ENCODE data around the gene ST6GALNAC2.
"Not testable (repeated sequence)": the region's sequence is repeated elsewhere in the genome, so short reads cannot be mapped to it uniquely, and the experiment has no call there.

ST6GALNAC2 gene

DNA sequence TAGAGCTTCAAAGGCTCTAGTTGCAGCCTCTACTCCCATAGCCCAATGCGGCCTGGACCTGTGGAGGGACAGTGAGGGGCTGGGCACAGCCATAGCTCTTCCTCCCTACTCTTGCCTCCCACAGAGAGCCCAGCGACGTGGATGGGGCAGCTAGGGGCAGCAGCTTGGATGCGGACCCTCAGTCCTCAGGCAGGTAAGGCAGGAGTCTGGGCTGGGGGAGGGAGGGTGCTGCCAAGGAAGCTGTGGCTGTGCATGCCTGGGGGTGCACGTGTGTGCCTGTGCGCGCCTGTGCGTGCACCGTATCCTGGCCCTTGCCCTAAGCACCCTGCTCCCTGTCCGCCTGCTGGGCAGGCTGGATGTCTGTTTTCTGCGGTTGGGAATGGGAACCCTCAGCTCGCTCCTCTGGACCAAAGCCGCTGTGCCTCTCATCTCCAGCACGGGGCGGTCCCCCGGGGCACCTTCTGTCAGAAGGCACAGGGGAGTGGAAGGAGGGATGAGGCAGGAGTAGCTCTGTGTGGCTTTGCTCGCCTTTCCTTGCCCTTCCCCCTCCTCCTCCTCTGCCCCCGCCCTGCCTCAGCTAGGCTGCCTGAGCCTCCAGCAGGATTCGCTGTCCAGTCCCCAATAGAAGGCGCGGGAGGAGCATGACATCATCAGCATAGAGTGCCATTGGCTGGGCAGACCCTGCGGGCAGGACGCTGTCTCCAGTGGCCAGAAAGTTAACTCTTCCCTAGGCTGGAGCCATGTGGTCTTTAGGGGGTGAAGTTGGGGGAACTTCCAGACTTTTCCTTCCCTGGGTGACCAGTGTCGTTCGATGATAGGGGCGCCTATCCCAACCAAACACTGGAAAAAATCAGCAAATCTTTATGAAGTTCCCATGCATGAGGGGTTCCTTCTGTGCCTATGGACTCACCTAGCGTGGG, 45.0 kb downstream of the ST6GALNAC2 start:
- no peak for DNase-seq (ENCODE audit: low read depth in 1 of 2, low spot score in 1 of 2)

DNA sequence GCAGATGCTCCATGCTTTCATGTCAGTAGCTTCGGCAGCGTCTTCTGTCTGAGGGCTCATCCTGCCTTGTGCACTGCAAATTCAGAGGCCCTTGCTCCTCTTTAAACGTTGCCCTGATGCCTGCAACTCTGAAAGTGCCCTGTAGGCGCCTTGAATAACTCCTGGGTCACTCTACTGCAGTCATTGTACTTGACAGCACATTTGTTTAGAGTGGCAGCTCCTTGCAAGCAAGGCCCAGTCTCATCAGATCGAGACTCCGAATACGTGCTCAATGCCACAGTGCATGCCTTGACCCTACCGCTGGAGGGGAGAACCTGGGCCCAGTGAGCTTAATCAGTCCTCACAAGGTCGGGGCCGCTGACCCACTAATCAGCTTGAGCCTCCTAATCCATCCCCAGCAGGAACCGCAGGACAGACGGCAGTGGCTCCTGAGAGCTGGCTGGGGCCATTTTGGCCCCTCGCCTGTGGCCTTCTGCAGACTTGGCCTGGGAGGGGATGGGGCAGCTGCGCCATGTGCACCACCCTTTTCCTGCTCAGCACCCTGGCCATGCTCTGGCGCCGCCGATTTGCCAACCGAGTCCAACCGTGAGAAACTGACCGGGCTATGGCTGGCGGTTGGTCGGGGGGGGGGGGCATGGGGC, 45.9 kb downstream of the ST6GALNAC2 start, which contains the start of gene PRCD:
Gene PRCD (plus strand): TSS at position 414 of the 641 bp plus-strand sequence. CDS start 98 bp downstream, at position 512.
- DNase-seq (ENCODE audit: low read depth in 1 of 2, low spot score in 1 of 2) = no peak

GRCh38 chr17:76538941-76539570, 46.6 kb downstream of the ST6GALNAC2 start:
- no peak for DNase-seq (ENCODE audit: low read depth in 1 of 2, low spot score in 1 of 2)

DNA sequence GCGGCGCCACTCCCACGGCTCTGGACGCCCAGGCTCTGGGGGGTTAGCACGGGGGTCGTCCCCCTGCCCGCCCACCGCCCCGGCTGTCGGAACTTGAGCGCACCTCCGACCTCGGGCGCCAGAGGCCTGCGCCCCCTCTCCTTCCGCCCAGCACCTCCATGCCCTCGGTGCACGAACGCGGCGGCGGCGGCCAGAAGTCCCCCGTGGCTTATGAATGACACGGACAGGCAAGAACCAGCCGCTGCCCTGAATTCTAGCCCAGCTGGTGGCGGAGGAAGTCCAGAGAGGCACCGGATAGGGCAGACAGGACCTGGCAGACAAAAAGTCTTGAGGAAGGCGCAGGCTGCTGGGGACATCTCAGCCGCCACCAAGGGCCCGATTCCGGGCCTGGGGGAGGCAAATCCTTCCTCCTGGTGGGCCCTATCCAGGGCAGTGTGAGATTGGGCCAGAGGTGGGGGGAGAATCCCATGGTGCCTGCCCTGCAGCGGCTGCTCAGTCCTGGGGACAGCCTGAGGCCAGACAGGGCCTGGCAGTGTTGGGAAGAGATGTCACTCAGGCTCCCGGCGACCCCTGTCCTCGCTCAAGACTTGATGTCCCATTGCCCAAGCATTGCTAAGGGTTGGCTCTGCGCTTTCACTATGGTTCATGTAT, 47.3 kb downstream of the ST6GALNAC2 start:
- DNase-seq (ENCODE audit: low read depth in 1 of 2, low spot score in 1 of 2) = no peak

DNA sequence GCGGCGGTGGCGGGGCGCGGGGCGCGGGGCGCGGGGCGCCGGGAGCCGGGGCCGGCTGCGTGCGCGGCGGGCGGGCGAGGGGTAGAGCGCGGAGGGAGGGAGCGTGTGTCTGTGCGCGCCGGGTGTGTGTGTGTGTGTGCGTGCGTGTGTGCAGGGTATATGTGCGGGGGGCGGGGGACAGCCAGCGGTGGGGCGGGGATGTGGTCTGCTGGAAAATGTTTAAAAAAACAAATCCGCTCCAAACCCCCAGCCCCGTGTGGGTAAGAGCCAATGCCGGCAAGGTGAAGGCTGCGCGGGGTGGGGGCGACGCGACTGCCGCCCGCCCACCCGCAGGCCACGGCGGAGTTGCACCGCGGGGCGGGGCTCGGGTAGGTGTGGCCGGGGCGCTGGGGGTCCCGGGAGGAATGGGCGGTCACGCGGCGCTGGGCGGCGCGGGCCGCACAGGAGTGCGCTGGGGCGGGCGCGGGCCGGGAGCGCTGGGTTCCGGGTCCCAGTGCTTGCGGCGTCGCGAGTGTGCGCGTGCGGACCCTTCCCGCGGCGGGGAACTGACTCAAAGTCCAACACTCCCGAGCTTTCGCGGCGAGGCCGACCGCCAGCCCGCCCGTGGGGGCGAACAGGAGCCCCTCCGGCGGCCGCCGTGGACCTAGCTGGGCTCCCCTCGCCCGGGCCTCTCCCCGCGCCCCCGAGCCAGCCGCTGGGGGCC, 47.9 kb downstream of the ST6GALNAC2 start, which contains the start of gene CYGB:
Gene CYGB (minus strand): TSS at position 132 of the 703 bp plus-strand sequence. CDS start 167 bp downstream, outside the sequence.
- DNase-seq (ENCODE audit: low read depth in 1 of 2, low spot score in 1 of 2) = no peak

DNA sequence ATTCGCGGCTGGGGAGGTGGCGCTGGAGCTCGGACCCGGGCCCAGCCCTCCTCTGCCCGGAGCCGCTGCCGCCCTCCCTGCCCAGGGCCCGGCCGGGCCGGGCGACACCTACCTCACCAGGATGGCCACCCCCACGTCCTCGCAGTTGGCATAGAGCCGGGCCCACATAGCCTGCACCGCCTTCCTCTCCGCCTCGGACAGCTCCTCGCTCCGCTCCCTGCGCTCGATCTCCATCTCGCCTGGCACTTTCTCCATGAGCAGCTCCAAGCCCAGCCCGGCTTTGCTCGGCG, 48.4 kb downstream of the ST6GALNAC2 start:
- DNase-seq (ENCODE audit: low read depth in 1 of 2, low spot score in 1 of 2) = no peak

GRCh38 chr17:76536511-76537287, 49.0 kb downstream of the ST6GALNAC2 start:
- DNase-seq (ENCODE audit: low read depth in 1 of 2, low spot score in 1 of 2) = no peak

GRCh38 chr17:76535788-76536510, 49.7 kb downstream of the ST6GALNAC2 start:
- no peak for DNase-seq (ENCODE audit: low read depth in 1 of 2, low spot score in 1 of 2)

DNA sequence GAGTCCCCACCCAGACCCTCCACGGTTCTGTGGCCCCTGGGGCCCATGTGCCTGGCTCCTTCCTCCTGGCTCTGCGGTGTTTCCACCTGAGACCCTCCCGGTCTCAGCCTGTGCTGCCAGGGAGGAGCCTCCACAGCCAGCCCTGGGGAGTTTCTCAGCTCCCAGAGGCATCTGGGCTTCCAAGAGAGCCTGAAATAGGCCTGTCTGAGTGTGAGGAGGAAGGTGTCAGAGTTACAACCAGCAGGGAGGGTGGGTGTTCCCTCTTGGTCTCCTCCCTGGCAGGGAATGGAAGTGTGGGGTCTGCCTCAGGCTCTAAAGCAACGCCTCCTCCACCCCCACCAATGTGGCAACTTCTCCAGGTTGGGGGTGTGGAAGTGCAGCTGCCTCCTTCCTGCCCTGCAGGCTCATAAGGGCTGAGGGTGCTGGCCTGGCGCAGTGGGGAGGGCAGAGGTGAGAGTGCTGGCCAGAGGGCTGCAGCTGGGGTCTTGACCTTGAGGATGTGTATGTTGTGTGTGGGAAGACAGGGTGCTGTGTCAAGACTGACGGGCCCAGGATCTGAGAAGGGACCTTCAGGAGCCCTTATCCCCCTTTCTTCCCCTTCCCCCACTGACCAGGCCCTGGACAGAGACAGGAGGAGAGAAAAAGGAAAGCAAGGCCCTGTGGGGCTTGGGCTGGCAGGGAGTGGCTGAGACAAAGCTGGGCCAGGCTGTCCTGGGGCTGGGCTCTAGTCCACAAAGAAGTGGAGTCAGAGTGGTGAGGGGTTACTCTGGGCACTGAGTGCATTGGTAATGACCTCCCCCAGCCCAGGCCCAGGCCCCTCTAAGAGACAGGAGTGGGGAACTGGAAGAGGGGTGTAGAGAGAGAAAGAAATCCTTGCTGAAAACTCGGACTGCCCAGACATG, 50.6 kb downstream of the ST6GALNAC2 start:
- no peak for DNase-seq (ENCODE audit: low read depth in 1 of 2, low spot score in 1 of 2)

DNA sequence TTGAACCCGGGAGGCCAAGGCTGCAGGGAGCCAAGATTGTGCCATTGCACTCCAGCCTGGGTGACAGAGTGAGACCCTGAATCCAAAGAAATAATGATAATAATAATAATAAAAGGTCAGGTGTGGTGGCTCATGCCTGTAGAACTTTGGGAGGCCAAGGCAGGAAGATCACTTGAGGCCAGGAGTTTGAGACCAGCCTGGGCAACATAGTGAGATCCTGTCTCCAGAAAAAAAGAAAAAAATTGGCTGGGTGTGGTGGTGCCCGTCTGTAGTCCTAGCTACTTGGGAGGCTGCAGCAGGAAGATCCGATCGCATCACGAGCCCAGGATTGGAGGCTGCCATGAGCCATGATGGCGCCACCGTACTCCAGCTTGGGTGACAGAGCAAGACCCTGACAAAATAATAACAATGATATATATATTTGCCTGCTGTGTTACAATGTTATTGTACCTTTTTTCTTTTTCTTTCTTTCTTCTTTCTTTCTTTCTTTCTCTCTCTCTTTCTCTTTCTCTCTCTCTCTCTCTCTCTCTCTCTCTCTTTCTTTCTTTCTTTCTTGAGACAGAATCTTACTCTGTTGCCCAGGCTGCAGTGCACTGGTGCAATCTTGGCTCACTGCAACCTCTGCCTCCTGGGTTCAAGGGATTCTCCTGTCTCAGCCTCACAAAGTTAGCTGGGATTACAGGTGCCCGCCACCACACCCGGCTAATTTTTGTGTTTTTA, 51.9 kb downstream of the ST6GALNAC2 start:
- not testable (repeated sequence) for DNase-seq (ENCODE audit: low read depth in 1 of 2, low spot score in 1 of 2)

DNA sequence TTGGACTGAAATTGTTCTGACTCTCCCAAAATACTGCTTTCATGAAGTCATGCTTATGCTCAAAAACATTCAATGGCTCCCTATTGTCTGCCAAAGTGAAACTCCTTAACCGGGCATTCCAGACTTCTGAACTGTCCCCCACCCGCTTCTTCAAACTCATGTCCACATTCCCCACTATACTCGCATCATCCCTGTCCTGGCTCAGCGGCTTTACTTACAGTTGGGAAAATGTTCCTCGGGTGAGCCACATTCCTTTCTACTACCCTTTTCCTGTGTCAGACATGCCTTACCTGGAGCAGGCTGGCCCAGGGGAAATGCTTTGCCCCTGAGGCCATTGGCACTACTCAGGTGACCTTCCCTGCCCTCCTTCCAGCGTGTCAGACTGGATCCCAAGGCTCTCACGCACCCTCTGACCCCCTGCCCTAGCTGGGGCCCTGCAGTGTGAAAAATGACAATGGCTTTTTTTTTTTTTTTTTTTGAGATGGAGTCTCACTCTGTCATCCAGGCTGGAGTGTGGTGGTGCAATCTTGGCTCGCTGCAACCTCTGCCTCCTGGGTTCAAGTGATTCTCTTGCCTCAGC, 53.5 kb downstream of the ST6GALNAC2 start:
- DNase-seq (ENCODE audit: low read depth in 1 of 2, low spot score in 1 of 2) = no peak

GRCh38 chr17:76531486-76532038, 54.1 kb downstream of the ST6GALNAC2 start:
- DNase-seq (ENCODE audit: low read depth in 1 of 2, low spot score in 1 of 2) = no peak

DNA sequence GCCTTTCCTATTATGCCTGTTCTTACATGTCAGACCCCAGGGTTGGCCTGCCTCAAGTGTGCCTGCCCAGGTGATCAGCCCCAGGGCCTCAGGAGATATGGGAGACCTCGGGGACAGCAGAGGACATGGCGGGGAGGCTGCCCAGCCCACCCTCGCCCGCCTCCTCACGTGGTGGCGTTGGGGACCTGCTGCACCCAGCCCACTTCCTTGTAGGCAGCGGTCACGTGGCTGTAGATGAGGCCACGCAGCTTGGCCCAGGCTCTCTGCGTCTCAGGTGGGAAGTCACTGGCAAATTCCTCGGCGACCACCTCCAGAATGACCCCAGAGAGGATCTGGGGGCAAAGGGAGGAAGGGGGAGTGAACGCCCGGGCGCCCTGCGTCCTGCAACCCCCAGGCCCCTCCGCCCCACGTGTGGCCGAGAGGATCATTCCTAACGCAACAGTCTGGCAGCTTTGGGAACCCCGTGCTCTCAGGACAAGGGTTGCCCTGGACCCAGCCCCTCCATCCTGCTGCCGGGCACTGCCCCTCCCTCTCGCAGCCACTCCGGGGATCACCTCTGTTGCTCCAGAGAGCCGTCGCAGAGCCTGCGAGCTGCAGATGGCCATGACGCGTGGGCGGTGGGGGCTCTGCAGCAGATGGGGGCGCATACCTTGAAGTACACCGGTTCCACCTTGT, 54.7 kb downstream of the ST6GALNAC2 start:
- DNase-seq (ENCODE audit: low read depth in 1 of 2, low spot score in 1 of 2) = no peak

- no peak for DNase-seq (ENCODE audit: low read depth in 1 of 2, low spot score in 1 of 2)
Measured at GRCh38 chr17:76530095-76530723, 55.5 kb downstream of the ST6GALNAC2 start.

- DNase-seq (ENCODE audit: low read depth in 1 of 2, low spot score in 1 of 2) = no peak
Measured at GRCh38 chr17:76529224-76530094, 56.2 kb downstream of the ST6GALNAC2 start.

Measured in stimulated activated CD4-positive, alpha-beta T cell treated with anti-CD3 and anti-CD28 coated beads, Interleukin-15, amount 100 ng/mL, for 1 hour (primary cell).